OCI-LY7 (cell line): Measurements from ENCODE around the gene IFRD1.

ENCODE experiments used
- EZH2phosphoT487 ChIP-seq: fragments of 200-600 bp; sonication (generic); IDR thresholded peaks from 2 replicates; pipeline ENCODE4 v1.6.1; 2018; ENCODE audit warnings: low read depth, borderline replicate concordance, mild to moderate bottlenecking, mixed run types, antibody characterized with exemption, low read length, moderate library complexity, mixed read lengths
- TF ChIP-seq, protein P1 (sequence below): fragments of 200-600 bp; sonication (generic); conservative IDR thresholded peaks from 2 replicates; pipeline ENCODE4 v1.5.1; 2014; ENCODE audit warnings: mild to moderate bottlenecking, antibody characterized with exemption, low read length, moderate library complexity, mixed read lengths

DNA sequence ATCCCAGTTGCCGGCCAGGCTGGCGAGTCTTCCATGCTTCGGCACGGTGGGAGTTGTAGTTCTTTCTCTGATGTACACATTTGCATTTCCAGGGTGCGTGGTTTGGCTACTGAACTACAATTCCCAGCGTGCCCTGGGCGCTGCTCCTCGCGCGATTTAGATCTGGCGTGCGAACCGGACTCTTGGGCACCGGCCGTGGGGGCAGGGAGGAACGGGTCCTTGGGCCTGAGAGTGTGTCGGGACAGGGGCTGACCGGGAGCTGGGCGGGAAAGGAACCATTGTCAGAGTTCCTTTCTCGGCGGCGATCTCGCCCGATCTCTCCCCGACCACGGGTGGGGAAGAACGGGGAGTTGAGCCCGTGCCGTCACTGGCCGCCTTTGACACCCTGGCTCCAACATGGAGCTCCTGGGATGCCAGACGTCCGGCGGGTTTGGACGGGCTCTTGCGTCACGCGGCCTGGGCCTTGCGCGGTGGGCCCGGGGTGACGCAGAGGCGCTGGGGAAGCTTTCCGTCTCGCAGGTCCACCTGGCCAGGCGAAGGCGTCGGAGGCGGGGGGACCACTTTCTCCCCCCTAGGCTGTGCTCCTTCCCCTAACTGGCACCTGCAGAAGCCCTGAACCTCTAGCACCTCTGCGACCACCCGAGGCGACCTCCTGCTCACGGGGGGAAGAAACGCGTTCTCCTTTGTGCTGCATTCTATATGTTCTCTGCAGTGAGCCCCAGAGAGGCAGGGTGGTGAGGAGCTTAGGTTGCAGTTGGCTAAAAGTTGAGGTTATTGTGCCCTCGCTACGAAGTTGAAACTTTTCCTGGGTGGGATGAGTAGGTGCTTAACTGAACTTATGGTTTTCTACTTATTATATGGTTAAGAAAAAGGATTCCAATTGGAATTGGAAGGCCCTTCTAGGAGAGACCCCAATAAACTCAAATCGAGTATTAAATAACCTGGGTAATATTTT, 824 bp downstream of the IFRD1 start:
- TF ChIP-seq, protein P1, sequence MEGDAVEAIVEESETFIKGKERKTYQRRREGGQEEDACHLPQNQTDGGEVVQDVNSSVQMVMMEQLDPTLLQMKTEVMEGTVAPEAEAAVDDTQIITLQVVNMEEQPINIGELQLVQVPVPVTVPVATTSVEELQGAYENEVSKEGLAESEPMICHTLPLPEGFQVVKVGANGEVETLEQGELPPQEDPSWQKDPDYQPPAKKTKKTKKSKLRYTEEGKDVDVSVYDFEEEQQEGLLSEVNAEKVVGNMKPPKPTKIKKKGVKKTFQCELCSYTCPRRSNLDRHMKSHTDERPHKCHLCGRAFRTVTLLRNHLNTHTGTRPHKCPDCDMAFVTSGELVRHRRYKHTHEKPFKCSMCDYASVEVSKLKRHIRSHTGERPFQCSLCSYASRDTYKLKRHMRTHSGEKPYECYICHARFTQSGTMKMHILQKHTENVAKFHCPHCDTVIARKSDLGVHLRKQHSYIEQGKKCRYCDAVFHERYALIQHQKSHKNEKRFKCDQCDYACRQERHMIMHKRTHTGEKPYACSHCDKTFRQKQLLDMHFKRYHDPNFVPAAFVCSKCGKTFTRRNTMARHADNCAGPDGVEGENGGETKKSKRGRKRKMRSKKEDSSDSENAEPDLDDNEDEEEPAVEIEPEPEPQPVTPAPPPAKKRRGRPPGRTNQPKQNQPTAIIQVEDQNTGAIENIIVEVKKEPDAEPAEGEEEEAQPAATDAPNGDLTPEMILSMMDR, result no peak
- no peak for TF ChIP-seq EZH2phosphoT487
